Endothelial cell (in vitro differentiated cells): ENCODE measurements around the gene SLK. TPM values are rescaled to one million over a fixed set of nuclear protein-coding genes. Genes with fewer than 3 reads are reported as not detected.

ENCODE experiments used
- DNase-seq: peaks from one replicate; pipeline ENCODE4 v3.0.0; 2021; ENCODE audit warnings: low spot score
- H3K27ac Mint-ChIP-seq: one replicate; pipeline ENCODE4 v1.8.0; 2021; ENCODE audit warnings: mixed read lengths, inconsistent platforms; ENCODE audit not compliant: unreplicated experiment
- H3K27me3 Mint-ChIP-seq: one replicate; pipeline ENCODE4 v1.8.0; 2021; ENCODE audit warnings: mild to moderate bottlenecking, moderate library complexity, mixed read lengths, inconsistent platforms; ENCODE audit not compliant: unreplicated experiment
- H3K36me3 Mint-ChIP-seq: one replicate; pipeline ENCODE4 v1.8.0; 2021; ENCODE audit warnings: mild to moderate bottlenecking, low read depth, mixed read lengths, inconsistent platforms; ENCODE audit not compliant: unreplicated experiment
- H3K4me1 Mint-ChIP-seq: one replicate; pipeline ENCODE4 v1.8.0; 2021; ENCODE audit warnings: mild to moderate bottlenecking, mixed read lengths, inconsistent platforms; ENCODE audit not compliant: unreplicated experiment
- H3K4me3 Mint-ChIP-seq: one replicate; pipeline ENCODE4 v1.8.0; 2021; ENCODE audit warnings: mild to moderate bottlenecking, mixed read lengths, inconsistent platforms; ENCODE audit not compliant: unreplicated experiment
- H3K9me3 Mint-ChIP-seq: one replicate; pipeline ENCODE4 v1.8.0; 2021; ENCODE audit warnings: mixed read lengths, inconsistent platforms; ENCODE audit not compliant: unreplicated experiment
- total RNA-seq: library from RNA; stranded (reverse); fragmentation: NEBNext Ultra II Directional; extraction: Animal tissue kit (Norgen Biotek cat#: 25700); gene quantifications from one replicate; pipeline ENCODE4 v1.2.1, GENCODE V29; 2021; ENCODE audit not compliant: unreplicated experiment
- TF ChIP-seq, protein P1 (sequence below): fragments of 200-600 bp; sonication (generic); IDR thresholded peaks from one replicate; pipeline ENCODE4 v1.5.0; 2021; ENCODE audit warnings: antibody characterized with exemption; ENCODE audit not compliant: unreplicated experiment

Gene SLK
- total RNA-seq, 1 donor from 2014 or later, result 30.8 TPM

DNA sequence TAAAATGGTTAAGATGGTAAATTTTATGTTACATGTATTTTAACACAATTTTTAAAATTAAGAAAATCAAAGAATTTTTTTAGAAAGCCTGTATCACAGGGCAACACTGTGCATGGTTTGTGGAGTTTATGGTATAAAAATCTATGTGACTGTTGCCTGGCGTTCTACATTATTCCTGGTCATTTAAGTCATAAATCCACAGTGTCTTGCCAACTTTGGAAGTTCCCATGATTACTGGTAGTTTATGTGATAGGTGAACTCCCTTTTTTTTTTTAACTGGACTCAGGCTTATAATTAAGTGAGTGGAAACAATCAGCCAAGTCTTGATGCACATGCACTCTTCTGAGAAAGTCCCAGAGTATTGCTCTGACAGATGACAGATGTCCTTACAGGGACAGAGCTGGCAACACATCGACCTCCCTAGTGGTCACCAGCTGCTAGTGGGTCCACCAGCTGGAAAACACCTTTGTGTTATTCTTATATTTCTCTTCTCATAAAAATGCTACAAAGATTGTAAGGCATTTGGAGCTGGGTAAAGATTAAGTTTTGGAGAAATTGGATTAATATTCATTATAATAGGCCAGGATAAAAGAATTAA is 40.1 kb upstream of the SLK start:
- DNase-seq, result no peak
- H3K4me3 Mint-ChIP-seq, result no peak overlapping the region
- H3K9me3 Mint-ChIP-seq, result no peaks in the 10 kb centered on the region
- TF ChIP-seq, protein P1, sequence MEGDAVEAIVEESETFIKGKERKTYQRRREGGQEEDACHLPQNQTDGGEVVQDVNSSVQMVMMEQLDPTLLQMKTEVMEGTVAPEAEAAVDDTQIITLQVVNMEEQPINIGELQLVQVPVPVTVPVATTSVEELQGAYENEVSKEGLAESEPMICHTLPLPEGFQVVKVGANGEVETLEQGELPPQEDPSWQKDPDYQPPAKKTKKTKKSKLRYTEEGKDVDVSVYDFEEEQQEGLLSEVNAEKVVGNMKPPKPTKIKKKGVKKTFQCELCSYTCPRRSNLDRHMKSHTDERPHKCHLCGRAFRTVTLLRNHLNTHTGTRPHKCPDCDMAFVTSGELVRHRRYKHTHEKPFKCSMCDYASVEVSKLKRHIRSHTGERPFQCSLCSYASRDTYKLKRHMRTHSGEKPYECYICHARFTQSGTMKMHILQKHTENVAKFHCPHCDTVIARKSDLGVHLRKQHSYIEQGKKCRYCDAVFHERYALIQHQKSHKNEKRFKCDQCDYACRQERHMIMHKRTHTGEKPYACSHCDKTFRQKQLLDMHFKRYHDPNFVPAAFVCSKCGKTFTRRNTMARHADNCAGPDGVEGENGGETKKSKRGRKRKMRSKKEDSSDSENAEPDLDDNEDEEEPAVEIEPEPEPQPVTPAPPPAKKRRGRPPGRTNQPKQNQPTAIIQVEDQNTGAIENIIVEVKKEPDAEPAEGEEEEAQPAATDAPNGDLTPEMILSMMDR, result no peak
- no peaks in the 10 kb centered on the region for H3K27me3 Mint-ChIP-seq
- no peaks in the 10 kb centered on the region for H3K36me3 Mint-ChIP-seq
- H3K4me1 Mint-ChIP-seq, result no peaks in the 10 kb centered on the region
- no peak overlapping the region for H3K27ac Mint-ChIP-seq

DNA sequence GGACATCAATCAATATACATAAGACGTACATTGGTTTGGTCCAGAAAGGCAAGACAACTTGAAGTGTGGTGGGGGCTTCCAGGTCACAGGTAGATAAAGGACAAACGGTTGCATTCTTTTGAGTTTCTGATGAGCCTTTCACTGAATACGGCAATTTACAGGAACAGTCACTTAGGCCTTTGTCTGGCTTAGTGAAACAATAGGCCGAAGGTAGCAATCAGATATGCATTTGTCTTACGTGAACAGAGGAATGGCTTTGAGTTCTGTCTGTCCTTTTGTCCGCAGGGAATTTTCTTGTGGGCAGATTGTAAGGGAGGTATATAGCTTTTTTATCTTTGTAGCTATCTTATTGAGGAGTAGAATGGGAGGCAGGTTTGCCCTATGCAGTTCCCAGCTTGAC is 38.2 kb upstream of the SLK start:
- H3K27me3 Mint-ChIP-seq, result no peaks in the 10 kb centered on the region
- no peaks in the 10 kb centered on the region for H3K36me3 Mint-ChIP-seq
- DNase-seq, result no peak
- H3K27ac Mint-ChIP-seq, result no peak overlapping the region
- H3K9me3 Mint-ChIP-seq, result no peaks in the 10 kb centered on the region
- no peaks in the 10 kb centered on the region for H3K4me1 Mint-ChIP-seq
- TF ChIP-seq, protein P1, result no peak
- H3K4me3 Mint-ChIP-seq, result no peak overlapping the region

DNA sequence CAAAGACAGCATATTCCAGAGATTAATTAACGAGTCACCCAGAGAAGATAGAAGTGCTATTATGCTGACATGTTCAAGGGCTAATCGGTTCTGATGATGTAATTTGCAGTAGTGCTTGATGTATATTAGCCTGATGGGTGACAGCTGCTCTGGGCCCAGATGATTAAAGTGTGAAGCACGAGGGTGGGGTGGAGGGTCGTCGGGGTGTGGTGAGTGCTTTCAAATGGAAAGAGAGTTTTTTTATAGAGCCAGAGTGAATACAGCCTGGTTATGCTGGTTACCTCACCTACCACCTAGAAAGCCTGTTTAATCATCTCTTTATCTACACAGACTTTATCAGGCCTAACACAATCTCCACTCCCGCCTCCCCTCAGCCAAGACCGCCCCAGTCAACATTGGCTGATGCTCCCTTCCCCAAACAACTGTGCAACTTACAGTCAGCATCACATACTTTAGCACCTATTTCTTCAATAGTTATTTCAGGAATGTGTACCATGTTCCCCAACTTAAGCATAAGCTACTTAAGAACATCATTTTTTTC is 37.5 kb upstream of the SLK start:
- TF ChIP-seq, protein P1, result no peak
- DNase-seq, result no peak
- Mint-ChIP-seq H3K9me3 (no peaks in the 10 kb centered on the region), H3K36me3 (no peaks in the 10 kb centered on the region), H3K27me3 (no peaks in the 10 kb centered on the region), H3K4me1 (no peaks in the 10 kb centered on the region), H3K4me3 (no peak overlapping the region), H3K27ac (no peak overlapping the region)

DNA sequence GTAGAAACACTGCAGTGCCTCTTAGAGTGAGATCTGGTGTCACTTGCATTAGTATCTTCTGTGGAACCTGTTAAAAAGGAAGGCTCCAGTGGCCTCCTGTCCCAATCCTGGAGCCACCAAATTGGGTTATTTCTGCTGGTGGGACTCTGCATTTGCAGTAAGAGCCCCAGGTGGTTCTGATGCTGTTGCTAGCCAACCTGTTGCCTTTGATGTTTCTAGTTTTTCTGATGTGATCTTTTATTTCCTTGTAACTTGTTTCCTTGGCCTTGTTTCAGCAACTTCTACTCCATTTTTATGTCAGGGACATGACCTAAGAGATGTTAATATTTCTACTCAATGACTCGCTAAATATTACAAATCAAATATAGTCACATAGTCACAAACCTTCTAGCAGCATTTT is 36.5 kb upstream of the SLK start:
- H3K4me1 Mint-ChIP-seq, result no peaks in the 10 kb centered on the region
- DNase-seq, result no peak
- no peak overlapping the region for H3K27ac Mint-ChIP-seq
- H3K36me3 Mint-ChIP-seq, result no peaks in the 10 kb centered on the region
- TF ChIP-seq, protein P1, result no peak
- H3K27me3 Mint-ChIP-seq, result no peaks in the 10 kb centered on the region
- no peaks in the 10 kb centered on the region for H3K9me3 Mint-ChIP-seq
- no peak overlapping the region for H3K4me3 Mint-ChIP-seq

DNA sequence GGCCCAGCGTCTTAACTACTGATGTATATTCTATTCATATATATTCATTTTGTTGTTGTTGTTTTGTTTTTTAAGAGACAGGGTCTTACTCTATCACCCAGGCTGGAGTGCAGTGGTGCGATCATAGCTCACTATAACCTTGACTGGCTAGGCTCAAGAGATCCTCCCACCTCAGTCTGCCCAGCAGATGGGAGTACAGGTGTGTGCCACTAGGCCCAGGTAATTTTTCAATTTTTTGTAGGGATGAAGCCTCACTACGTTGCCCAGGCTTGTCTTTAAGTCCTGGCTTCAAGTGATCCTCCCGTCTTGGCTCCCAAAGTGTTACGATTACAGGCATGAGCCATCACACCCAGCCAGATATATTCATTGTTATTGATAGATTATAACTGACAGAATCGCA is 36.1 kb upstream of the SLK start:
- no peak for DNase-seq
- no peak overlapping the region for H3K27ac Mint-ChIP-seq

More for the DNA sequence above, 36.1 kb upstream of the SLK start:
- H3K4me3 Mint-ChIP-seq, result no peak overlapping the region
- H3K36me3 Mint-ChIP-seq, result no peaks in the 10 kb centered on the region
- H3K4me1 Mint-ChIP-seq, result no peaks in the 10 kb centered on the region
- no peaks in the 10 kb centered on the region for H3K9me3 Mint-ChIP-seq
- TF ChIP-seq, protein P1, result no peak
- H3K27me3 Mint-ChIP-seq, result no peaks in the 10 kb centered on the region
